Fibroblast of skin of right biceps (primary cell): ENCODE results near the gene DIRAS1.

Source experiments
- DNase-seq: peaks from one replicate; pipeline ENCODE4 v3.0.0-alpha.2; 2013

The DIRAS1 gene

GRCh38 chr19:2720777-2721569 lies at the start of gene DIRAS1:
TSS of gene DIRAS1 (minus strand) at chr19:2721372. CDS start at chr19:2717806, 3,566 bp downstream.
- no peak for DNase-seq

- peak; percentile 25 for DNase-seq
Observed at GRCh38 chr19:2770055-2771013, 49.2 kb upstream of the DIRAS1 start.

GRCh38 chr19:2769218-2769617 lies 48.0 kb upstream of the DIRAS1 start:
- no peak for DNase-seq

GRCh38 chr19:2768365-2769132 lies 47.4 kb upstream of the DIRAS1 start:
- no peak for DNase-seq

- no peak for DNase-seq
Observed at GRCh38 chr19:2767688-2768087, 46.5 kb upstream of the DIRAS1 start.

- DNase-seq, result no peak
Observed at GRCh38 chr19:2766594-2767372, 45.6 kb upstream of the DIRAS1 start.

GRCh38 chr19:2765376-2765775 lies 44.2 kb upstream of the DIRAS1 start:
- DNase-seq, result no peak

GRCh38 chr19:2764945-2765344 lies 43.8 kb upstream of the DIRAS1 start:
- DNase-seq, result no peak

- no peak for DNase-seq
Observed at GRCh38 chr19:2763687-2764086, 42.5 kb upstream of the DIRAS1 start.

- DNase-seq, result no peak
Observed at GRCh38 chr19:2762783-2763496, 41.8 kb upstream of the DIRAS1 start.

- no peak for DNase-seq
Observed at GRCh38 chr19:2761876-2762782, 41.0 kb upstream of the DIRAS1 start.

GRCh38 chr19:2761309-2761677 lies 40.1 kb upstream of the DIRAS1 start:
- no peak for DNase-seq

- DNase-seq, result no peak
Observed at GRCh38 chr19:2759965-2760364, 38.8 kb upstream of the DIRAS1 start.

- no peak for DNase-seq
Observed at GRCh38 chr19:2759362-2759761, 38.2 kb upstream of the DIRAS1 start.

- DNase-seq, result no peak
Observed at GRCh38 chr19:2758601-2759313, 37.6 kb upstream of the DIRAS1 start.

GRCh38 chr19:2756921-2757881 lies 36.0 kb upstream of the DIRAS1 start:
- no peak for DNase-seq

GRCh38 chr19:2756477-2756876 lies 35.3 kb upstream of the DIRAS1 start:
- no peak for DNase-seq

GRCh38 chr19:2755811-2756210 lies 34.6 kb upstream of the DIRAS1 start:
- DNase-seq, result no peak

- no peak for DNase-seq
Observed at GRCh38 chr19:2755448-2755705, 34.2 kb upstream of the DIRAS1 start.
